Measurements from ENCODE around the gene LYPD6B. TPM values are rescaled to one million over a fixed set of nuclear protein-coding genes. Genes with fewer than 3 reads are reported as not detected.

Gene LYPD6B
- total RNA-seq, 4 donors from 2014 or later: 3.1 to 9.2 (median 7.6) TPM

DNA sequence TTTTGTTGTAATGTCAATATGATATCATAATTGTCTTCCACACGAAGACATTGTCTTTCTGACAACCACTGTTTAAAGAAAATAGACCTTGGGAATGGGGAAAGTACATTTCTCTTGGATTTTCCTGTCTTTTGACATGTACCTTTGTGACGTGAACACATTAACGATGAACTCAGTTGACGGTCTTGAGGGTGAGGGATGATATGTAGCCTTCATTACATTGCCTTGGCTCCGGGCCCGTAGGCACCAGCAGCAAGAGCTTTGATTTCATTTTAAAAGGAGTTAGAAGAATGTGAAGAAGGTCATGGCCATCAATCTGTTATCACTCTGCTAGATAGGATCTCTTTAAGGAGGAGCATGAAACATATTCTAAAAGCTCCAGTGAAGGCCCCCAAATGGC lies 80.9 kb downstream of the LYPD6B start:
- no peak for TF ChIP-seq CTCF (IDR thresholded peaks at IDR 0.05)
- intact Hi-C loops (cut with DNase I): no loop called here
- no peak overlapping the region for H3K27ac ChIP-seq
- no peaks in the 10 kb centered on the region for H3K4me1 ChIP-seq
- H3K36me3 ChIP-seq: no peaks in the 10 kb centered on the region
- DNase-seq: no peak
- WGBS, 2 donors: 71 to 73% methylated on average over 6 of the region's 6 CpGs
- no peaks in the 10 kb centered on the region for H3K9me3 ChIP-seq
- peaks cover 0 to 6% (median 0%) of the 10 kb centered on the region in 4 donors for H3K27me3 ChIP-seq
- H3K4me3 ChIP-seq: no peak overlapping the region

DNA sequence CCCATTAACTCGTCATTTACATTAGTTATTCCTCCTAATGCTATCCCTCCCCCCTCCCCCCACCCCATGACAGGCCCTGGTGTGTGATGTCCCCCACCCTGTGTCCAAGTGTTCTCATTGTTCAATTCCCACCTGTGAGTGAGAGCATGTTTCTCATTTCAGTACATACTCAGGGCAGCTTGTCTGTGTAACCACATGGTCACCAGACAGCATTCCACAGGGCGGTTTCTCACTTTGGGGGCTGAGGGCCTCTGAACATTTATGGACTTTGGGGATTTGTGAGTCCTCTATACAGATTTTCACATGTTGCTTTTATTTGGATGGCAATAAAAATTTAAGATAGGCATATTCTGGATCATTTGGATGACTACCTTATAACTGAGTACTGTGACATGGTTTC lies 84.0 kb downstream of the LYPD6B start:
- H3K4me3 ChIP-seq: no peak overlapping the region
- H3K36me3 ChIP-seq: no peaks in the 10 kb centered on the region
- WGBS, 2 donors: 50 to 79% methylated on average over 1 to 2 of the region's 2 CpGs
- intact Hi-C loops (cut with DNase I): no loop called here
- peaks cover 0 to 14% (median 0%) of the 10 kb centered on the region in 3 donors for H3K4me1 ChIP-seq
- H3K27ac ChIP-seq: no peak overlapping the region
- H3K9me3 ChIP-seq: no peaks in the 10 kb centered on the region
- H3K27me3 ChIP-seq: peaks cover 0 to 6% (median 0%) of the 10 kb centered on the region in 4 donors
- DNase-seq: no peak
- TF ChIP-seq POLR2A (IDR thresholded peaks at IDR 0.05) (no peak), CTCF (IDR thresholded peaks at IDR 0.05) (no peak)

DNA sequence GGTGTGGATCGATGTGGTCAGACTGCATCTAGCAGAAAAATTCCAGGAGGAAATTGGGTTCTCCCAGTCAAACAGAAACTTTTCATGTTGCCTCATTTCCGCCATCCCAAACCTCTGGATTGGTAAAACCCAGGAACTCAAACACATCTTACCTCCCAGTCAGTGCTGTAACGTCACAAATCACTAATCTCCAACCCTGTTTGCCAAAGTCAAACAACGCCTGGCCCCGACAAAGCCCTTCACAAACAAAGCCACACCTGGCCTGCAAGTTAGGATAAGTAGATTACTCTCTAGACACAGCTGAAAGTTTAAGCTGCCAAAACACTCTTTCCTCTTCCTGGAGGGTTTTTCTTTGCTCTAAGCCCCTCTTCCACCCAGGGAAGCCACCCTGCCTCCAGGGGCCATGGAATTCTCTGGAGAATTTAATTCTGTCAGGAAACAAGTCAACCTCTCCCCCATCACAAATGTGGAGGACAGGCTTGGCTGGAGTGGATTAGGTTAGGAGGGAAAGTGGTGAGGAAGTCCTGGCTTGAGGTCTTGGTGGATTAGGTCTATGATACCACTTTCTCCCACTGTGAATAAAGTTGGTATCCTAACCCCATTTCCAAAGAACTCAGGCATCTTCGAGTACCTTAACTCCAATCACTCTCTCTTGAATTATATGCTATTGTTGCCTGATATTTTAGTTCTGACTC lies 86.7 kb downstream of the LYPD6B start:
- H3K27ac ChIP-seq: peak overlapping the region in 1 of 4 donors; percentile 22
- no peak for DNase-seq
- WGBS, 2 donors: 22 to 48% methylated on average over 6 of the region's 6 CpGs

DNA sequence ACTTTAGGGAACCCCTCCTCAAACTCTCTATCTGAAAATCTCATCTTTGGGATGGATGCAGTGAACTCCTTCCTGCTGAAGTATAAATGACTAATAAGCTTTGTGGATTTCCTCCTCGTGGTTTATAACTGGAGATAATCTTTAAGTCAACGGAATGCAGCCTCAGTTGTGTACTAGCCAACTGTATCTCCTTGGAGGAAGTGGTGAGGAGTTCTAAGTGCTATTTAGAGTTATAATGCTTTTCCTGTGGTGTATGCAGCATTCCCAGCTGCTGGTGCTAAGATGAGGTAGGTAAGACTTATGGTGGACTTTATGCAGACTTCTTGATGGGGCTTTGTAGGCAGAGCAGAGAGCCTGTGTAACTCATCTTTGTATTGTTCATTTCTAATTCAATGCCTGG lies 90.9 kb downstream of the LYPD6B start:
- H3K27ac ChIP-seq: no peak overlapping the region

More for the DNA sequence above, 86.7 kb downstream of the LYPD6B start:
- Histone ChIP-seq H3K4me1 (peaks cover 0 to 22% (median 0%) of the 10 kb centered on the region in 3 donors), H3K4me3 (no peak overlapping the region), H3K36me3 (no peaks in the 10 kb centered on the region), H3K27me3 (peaks cover 0 to 6% (median 0%) of the 10 kb centered on the region in 4 donors), H3K9me3 (no peaks in the 10 kb centered on the region)
- intact Hi-C loops (cut with DNase I): no loop called here
- TF ChIP-seq CTCF (IDR thresholded peaks at IDR 0.05) (no peak), POLR2A (IDR thresholded peaks at IDR 0.05) (no peak)

More for the DNA sequence above, 90.9 kb downstream of the LYPD6B start:
- no peaks in the 10 kb centered on the region for H3K9me3 ChIP-seq
- no peak overlapping the region for H3K4me3 ChIP-seq
- 18 to 22% methylated on average over 2 of the region's 2 CpGs for WGBS, 2 donors
- intact Hi-C loops (cut with DNase I): no loop called here
- H3K4me1 ChIP-seq: peaks cover 0 to 47% (median 0%) of the 10 kb centered on the region in 3 donors
- DNase-seq: no peak
- no peaks in the 10 kb centered on the region for H3K27me3 ChIP-seq
- H3K36me3 ChIP-seq: no peaks in the 10 kb centered on the region
- TF ChIP-seq POLR2A (IDR thresholded peaks at IDR 0.05) (no peak), CTCF (IDR thresholded peaks at IDR 0.05) (no peak)
